DND-41 (cell line): ENCODE results near the gene ZDHHC11.

Experiments used
- ATAC-seq: fragments of 200-7000 bp; cut with Tn5 transposase; 3 replicates; pipeline ENCODE4 v1.9.1; 2021; ENCODE audit warnings: low read depth; ENCODE audit not compliant: insufficient read depth
- DNase-seq: peaks from one replicate; pipeline ENCODE4 v3.0.0-alpha.2; 2020
- H2AFZ ChIP-seq: 2 replicates; pipeline ENCODE4 v1.6.0; 2012; ENCODE audit warnings: low read depth, low read length
- H3K27ac ChIP-seq: 2 replicates; pipeline ENCODE4 v1.5.1; 2012; ENCODE audit warnings: low read length, inconsistent platforms
- H3K27me3 ChIP-seq: fragments of 200-600 bp; sonication (generic); 2 replicates; pipeline ENCODE4 v1.6.0; 2012; ENCODE audit warnings: low read length, mild to moderate bottlenecking, inconsistent platforms; ENCODE audit not compliant: insufficient read depth, poor library complexity
- H3K36me3 ChIP-seq: 2 replicates; pipeline ENCODE4 v1.5.1; 2012; ENCODE audit warnings: low read length, inconsistent platforms; ENCODE audit not compliant: insufficient read depth
- H3K4me1 ChIP-seq: 2 replicates; pipeline ENCODE4 v1.5.1; 2012; ENCODE audit warnings: mild to moderate bottlenecking, low read length; ENCODE audit not compliant: insufficient read depth
- H3K4me2 ChIP-seq: 2 replicates; pipeline ENCODE4 v1.6.0; 2012; ENCODE audit warnings: mild to moderate bottlenecking, moderate library complexity, low read length, inconsistent platforms; ENCODE audit not compliant: insufficient read depth
- H3K4me3 ChIP-seq, 2 experiments: fragments of 200-600 bp in 1 of 2; shearing (Covaris generic) in 1 of 2; 2 replicates each; pipeline ENCODE4 v1.5.1; 2012 to 2016; ENCODE audit warnings: inconsistent platforms in 2 of 2, low read length in 2 of 2, mild to moderate bottlenecking in 2 of 2, low read depth in 1 of 2, moderate library complexity in 1 of 2
- H3K79me2 ChIP-seq: 2 replicates; pipeline ENCODE4 v1.6.0; 2012; ENCODE audit warnings: low read length, inconsistent platforms; ENCODE audit not compliant: insufficient read depth
- H3K9ac ChIP-seq: 2 replicates; pipeline ENCODE4 v1.6.0; 2012; ENCODE audit warnings: low read depth, mild to moderate bottlenecking, inconsistent platforms, low read length, moderate library complexity
- H3K9me3 ChIP-seq: 2 replicates; pipeline ENCODE4 v1.5.1; 2012; ENCODE audit warnings: low read length, moderate library complexity, mild to moderate bottlenecking, inconsistent platforms; ENCODE audit not compliant: insufficient read depth, severe bottlenecking
- H4K20me1 ChIP-seq: 2 replicates; pipeline ENCODE4 v1.6.0; 2012; ENCODE audit warnings: low read length; ENCODE audit not compliant: insufficient read depth
- EZH2 ChIP-seq: IDR thresholded peaks from 3 replicates; pipeline ENCODE4 v1.6.1; 2012; ENCODE audit warnings: borderline replicate concordance, low read depth, mild to moderate bottlenecking, moderate library complexity, low read length, inconsistent platforms; ENCODE audit not compliant: severe bottlenecking
- TF ChIP-seq, protein P1 (sequence below): IDR thresholded peaks from 2 replicates; pipeline ENCODE4 v1.5.1; 2012; ENCODE audit warnings: borderline replicate concordance, low read length, moderate library complexity, mild to moderate bottlenecking; ENCODE audit not compliant: poor library complexity, severe bottlenecking; ENCODE audit errors: extremely low read depth

ZDHHC11 gene

DNA sequence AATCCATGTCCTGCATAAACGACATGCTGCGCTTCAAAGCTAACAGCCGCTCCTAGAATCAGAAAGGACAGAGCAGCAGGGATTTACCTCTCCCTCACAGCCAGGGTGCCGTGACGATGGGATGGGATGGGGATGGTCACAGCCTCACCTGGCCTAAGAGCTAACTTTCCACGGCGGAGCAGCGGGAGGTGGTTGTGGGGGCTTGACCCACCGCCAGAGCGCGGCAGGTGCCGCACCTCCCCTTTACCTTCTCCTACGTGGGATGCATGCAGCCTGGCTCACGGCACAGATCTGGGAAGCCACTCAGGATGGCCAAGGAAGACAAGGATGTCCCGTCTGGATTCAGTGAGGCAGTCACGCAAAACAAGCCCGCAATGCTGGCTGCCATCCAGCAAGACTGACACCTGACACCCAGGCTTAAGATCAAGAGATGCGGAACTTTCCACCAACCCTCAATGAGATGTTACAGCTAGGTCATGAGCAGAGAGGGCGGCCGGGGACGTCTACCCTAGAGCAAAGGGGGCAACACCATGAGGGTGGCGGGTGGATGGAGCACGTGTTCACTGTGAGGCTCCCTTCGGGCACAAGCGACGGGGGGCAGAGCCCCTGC is 36.0 kb upstream of the ZDHHC11 start:
- H3K9me3 ChIP-seq, result no peaks in the 10 kb centered on the region
- H3K36me3 ChIP-seq, result peaks cover 100% of the 10 kb centered on the region
- peaks cover 80% of the 10 kb centered on the region for H4K20me1 ChIP-seq
- H3K9ac ChIP-seq, result no peak overlapping the region
- DNase-seq, result no peak
- TF ChIP-seq, protein P1, sequence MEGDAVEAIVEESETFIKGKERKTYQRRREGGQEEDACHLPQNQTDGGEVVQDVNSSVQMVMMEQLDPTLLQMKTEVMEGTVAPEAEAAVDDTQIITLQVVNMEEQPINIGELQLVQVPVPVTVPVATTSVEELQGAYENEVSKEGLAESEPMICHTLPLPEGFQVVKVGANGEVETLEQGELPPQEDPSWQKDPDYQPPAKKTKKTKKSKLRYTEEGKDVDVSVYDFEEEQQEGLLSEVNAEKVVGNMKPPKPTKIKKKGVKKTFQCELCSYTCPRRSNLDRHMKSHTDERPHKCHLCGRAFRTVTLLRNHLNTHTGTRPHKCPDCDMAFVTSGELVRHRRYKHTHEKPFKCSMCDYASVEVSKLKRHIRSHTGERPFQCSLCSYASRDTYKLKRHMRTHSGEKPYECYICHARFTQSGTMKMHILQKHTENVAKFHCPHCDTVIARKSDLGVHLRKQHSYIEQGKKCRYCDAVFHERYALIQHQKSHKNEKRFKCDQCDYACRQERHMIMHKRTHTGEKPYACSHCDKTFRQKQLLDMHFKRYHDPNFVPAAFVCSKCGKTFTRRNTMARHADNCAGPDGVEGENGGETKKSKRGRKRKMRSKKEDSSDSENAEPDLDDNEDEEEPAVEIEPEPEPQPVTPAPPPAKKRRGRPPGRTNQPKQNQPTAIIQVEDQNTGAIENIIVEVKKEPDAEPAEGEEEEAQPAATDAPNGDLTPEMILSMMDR, result no peak
- no peak for TF ChIP-seq EZH2
- H3K4me1 ChIP-seq, result peaks cover 18% of the 10 kb centered on the region
- H3K79me2 ChIP-seq, result peaks cover 80% of the 10 kb centered on the region
- ATAC-seq, result no peak
- no peaks in the 10 kb centered on the region for H3K27me3 ChIP-seq
- no peak overlapping the region for H3K4me2 ChIP-seq
- H2AFZ ChIP-seq, result no peak overlapping the region
- H3K4me3 ChIP-seq, result no peak overlapping the region
- H3K27ac ChIP-seq, result no peak overlapping the region

DNA sequence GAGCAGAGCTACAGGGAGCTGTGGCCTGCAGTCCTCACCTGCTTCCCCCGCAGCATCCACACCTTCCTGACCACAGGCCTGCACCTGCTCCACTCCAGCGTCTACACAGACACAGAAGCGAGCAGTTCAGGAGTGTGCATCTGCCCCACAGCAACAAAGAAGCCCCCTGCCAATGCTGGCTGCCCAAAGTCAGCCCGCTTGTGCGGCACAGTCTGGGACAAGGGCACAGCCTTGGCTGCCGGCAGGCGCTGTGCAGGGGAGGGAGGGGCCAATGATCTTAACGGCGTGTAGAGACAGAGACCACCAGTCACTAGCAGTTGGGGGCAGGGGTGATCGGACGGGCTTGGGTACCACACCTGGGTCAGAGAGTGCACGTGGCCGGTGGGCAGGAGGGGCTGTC is 35.2 kb upstream of the ZDHHC11 start:
- Histone ChIP-seq H3K36me3 (peaks cover 100% of the 10 kb centered on the region), H3K27me3 (no peaks in the 10 kb centered on the region), H4K20me1 (peaks cover 80% of the 10 kb centered on the region), H3K9ac (no peak overlapping the region), H3K4me1 (peaks cover 10% of the 10 kb centered on the region), H3K4me3 (no peak overlapping the region), H2AFZ (no peak overlapping the region), H3K4me2 (no peak overlapping the region), H3K27ac (no peak overlapping the region), H3K79me2 (peaks cover 80% of the 10 kb centered on the region), H3K9me3 (no peaks in the 10 kb centered on the region)
- TF ChIP-seq, protein P1, result no peak
- TF ChIP-seq EZH2, result no peak
- ATAC-seq, result peak; percentile 18; the same call in 1 of the 3 replicates
- DNase-seq, result no peak

DNA sequence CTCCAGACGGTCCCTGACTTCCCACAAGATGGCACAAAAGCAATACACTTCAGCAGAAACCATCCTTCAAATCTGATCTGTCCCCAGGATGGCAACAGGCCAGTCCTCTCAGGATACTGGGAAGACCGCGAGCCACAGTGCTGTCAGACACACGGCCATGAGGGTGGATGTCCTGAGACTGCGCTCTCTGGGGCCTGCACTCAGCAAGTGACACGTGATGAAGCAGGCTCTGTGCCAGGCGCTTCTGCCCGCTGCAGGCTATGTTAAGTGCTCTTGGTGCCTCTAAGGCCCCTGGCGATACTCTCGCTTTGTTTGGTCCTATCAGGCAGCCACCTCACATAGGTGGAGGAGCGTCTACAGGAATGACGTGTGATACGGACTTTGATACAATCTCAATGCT is 34.7 kb upstream of the ZDHHC11 start:
- Histone ChIP-seq H3K9me3 (no peaks in the 10 kb centered on the region), H3K27me3 (no peaks in the 10 kb centered on the region), H3K4me2 (no peak overlapping the region), H3K4me1 (peaks cover 5% of the 10 kb centered on the region), H3K36me3 (peaks cover 100% of the 10 kb centered on the region), H4K20me1 (peaks cover 80% of the 10 kb centered on the region), H3K9ac (no peak overlapping the region), H3K27ac (no peak overlapping the region), H3K79me2 (peaks cover 77% of the 10 kb centered on the region), H3K4me3 (no peak overlapping the region), H2AFZ (no peak overlapping the region)
- ATAC-seq (no peak), DNase-seq (no peak)
- TF ChIP-seq, protein P1, result no peak
- no peak for TF ChIP-seq EZH2
